GM21423 (cell line): Measurements from ENCODE around the gene TLK1.

ENCODE experiments used
- ATAC-seq: cut with Tn5 transposase; IDR thresholded peaks from one replicate; pipeline ENCODE4 v1.9.1; 2021; ENCODE audit warnings: mild to moderate bottlenecking, moderate library complexity; ENCODE audit not compliant: unreplicated experiment

The TLK1 gene

DNA sequence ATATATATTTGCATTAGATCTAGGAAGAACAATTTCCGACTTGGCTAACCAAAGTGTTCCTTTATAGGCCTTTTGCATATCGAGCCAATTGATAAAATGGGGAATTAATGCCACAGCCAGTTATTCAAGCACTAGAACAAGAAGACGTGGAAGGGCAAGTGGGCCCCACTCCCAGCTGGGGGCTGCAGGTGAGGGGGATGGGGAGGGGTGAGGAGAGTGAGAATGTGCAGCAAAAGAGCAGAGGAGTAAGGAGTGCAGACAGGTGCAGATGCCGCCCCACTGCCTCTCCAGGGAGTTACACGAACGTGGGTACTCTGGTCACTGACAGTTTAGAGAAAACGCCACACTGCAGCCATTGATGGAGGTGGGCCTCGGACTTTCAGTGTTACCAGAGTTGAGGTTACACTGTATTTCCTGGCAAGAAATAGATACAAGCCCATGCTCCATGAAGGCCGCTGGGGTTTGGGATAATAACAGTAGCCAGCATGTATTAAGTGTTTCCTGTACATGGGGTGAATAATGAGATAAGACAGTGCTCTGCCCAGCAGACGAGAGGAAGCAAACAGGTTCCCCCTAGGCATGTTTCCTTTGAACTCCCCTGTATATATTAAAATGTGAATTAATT lies 190.7 kb downstream of the TLK1 start:
- no peak for ATAC-seq

GRCh38 chr2:170969030-170969429 lies 191.7 kb downstream of the TLK1 start:
- ATAC-seq, result no peak

DNA sequence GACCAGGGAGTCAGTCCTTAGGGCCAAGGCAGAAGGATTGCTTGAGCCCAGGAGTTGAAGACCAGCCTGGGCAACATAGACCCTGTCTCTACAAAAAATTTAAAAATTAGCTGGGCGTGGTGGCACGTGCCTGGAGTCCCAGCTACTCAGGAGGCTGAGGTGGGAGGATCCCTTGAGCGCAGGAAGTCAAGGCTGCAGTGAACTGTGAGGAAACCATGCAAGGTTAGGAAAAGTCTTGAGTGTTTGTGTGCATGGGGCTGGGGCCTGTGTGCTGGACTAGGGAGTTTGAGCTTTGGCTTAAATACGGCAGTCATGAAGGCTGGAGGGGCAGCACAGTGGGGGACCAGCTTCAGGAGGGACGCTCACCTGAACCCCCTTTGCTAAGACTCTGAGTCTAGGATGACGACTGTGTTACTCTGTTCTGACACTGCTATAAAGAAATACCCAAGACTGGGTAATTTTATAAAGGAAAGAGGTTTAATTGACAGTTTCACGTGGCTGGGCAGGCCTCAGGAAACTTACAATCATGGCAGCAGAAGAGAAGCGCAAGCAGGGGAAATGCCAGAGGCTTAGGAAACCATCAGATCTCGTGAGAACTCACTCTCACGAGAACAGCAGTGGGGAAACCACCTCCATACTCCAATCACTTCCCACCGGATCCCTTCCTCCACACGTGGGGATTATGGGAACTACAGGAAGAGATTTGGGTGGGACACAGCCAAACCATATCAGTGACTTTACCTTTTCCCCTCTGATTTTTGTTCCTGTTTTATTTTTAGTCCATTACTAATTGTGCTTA lies 192.3 kb downstream of the TLK1 start:
- ATAC-seq, result no peak

DNA sequence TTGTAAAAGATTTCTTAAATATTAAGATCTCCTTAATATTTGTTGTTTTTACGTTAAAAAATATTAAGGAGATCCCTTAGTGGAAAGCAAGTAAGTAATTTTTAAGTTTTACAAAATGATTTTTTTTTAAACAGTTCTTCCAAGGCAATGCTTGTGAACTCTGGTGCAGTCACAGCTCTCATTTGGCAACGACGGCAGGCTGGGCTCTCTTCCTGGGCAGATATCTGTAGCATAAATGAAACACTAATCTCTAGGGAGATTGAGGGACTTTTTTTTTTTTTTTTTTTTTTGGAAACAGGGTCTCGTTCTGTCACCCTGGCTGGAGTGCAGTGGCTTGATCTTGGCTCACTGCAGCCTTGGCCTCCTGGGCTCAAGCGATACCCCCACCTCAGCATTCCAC lies 193.1 kb downstream of the TLK1 start:
- ATAC-seq, result no peak

DNA sequence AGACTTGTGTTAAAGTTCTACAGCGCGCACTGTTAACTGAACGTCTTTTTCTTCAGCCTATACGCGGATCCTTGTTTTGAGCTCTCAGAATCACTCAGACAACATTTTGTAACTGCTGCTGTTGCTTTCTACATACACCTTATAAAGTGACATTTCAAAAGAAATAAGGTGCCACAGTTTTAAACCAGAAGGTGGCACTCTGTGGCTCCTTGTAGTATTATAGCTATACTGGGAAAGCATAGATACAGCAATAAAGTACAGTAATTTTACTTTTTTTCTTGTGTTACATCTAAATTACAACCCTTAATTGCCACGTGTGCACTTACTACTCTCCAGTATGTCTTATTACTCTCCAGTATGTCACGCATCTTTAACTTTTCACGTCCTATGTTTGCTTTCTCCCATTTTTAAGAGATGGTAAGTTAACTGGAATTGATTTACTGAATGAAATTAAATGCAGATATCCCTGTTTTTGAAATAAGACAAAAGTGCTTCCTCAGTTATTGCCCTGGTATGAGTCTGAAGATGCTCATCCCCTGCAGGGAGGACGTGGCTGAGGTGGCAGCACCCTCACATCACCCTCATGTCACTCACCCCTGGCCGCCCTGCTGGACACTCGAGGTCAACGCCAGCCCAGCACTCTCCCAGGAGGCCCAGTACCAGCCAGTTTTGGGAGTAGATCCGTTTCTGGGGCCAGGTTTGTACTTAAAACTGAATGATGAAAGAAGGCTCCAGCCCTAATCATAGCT lies 193.9 kb downstream of the TLK1 start:
- ATAC-seq, result no peak

DNA sequence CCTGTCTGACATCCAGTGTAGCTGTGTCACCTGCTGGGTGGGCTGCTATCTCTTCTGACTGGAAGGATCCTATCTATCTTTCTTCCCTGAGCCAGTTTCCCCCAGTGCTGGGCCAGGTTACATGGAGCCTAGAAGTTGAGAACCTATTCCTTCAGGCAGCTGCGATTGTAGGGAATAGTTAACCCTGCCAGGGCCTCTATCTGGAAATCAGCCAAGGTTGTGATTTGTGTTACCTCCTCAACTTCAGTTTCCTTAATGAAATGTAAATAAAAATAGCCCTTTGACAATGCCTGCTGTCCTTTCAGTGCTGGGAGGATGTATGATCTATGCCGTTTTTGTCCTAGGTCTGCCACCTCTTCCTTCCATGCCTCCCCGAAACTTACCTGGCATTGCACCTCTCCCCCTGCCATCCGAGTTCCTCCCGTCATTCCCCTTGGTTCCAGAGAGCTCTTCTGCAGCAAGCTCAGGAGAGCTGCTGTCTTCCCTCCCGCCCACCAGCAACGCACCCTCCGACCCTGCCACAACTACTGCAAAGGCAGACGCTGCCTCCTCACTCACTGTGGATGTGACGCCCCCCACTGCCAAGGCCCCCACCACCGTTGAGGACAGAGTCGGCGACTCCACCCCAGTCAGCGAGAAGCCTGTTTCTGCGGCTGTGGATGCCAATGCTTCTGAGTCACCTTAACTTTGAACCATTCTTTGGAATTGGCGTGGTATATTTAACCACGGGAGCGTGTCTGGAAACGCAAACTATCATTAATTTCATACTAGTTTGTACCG lies 195.1 kb downstream of the TLK1 start:
- no peak for ATAC-seq

GRCh38 chr2:170963386-170963785 lies 197.3 kb downstream of the TLK1 start:
- ATAC-seq, result no peak

DNA sequence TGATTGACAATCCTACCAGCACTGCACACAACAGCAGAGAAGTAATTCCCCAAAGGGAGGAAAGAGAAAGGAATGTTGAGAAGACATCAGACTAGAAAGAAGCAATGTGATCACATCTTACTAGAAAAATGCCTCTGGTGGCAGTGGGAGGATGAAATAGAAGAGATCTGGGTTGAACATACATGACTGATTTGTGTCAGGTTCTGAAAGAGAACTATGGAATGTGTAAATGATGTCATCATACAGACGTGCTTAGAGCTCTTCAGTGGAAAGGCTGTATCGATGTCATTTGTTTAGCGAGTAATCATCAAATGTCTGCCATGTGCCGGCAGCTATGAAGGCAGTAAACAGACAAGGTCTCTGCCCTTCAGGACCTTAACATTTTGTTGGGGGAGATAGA lies 206.8 kb downstream of the TLK1 start:
- ATAC-seq, result no peak

- ATAC-seq, result peak; percentile 77
Measured at GRCh38 chr2:170950221-170950761, 210.4 kb downstream of the TLK1 start.

GRCh38 chr2:170949415-170949814 lies 211.3 kb downstream of the TLK1 start:
- ATAC-seq, result no peak

GRCh38 chr2:170944545-170944944 lies 216.1 kb downstream of the TLK1 start:
- no peak for ATAC-seq

GRCh38 chr2:170943596-170943995 lies 217.1 kb downstream of the TLK1 start:
- ATAC-seq, result no peak

DNA sequence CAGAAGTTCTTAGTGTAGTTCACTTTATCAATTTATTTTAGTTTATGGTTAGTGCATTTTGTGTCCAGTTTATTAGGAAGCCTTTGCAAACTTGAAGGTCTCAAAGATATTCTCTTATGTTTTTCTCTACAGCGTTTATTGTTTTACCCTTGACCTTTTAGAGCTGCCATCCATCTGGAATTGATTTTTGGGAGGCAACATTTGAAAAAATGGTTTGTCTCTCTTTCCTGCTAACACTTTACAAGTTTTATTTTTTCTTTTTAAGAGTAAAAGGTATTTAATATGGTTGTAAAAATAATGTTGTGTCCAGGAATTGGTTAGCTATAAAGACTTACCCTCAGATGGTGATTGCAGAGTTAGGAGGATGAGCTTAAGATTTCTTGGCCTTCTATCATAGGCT lies 217.7 kb downstream of the TLK1 start:
- no peak for ATAC-seq

- no peak for ATAC-seq
Measured at GRCh38 chr2:170942615-170943014, 218.1 kb downstream of the TLK1 start.
